Heart left ventricle (tissue), 16 donors: ENCODE results near the gene CCDC167. TPM values are rescaled to one million over a fixed set of nuclear protein-coding genes. Genes with fewer than 3 reads are reported as not detected.

Experiments used
- ATAC-seq, 4 donors: fragments of 200-7000 bp; cut with Tn5 transposase; one replicate each; pipeline ENCODE4 v1.9.1; 2020 to 2022; ENCODE audit warnings: moderate library complexity in 4 of 4, mild to moderate bottlenecking in 3 of 4, moderate number of reproducible peaks in 1 of 4
- DNase-seq, 5 donors: peaks; one replicate each; pipeline ENCODE4 v3.0.0-alpha.2; 2020
- H3K27ac ChIP-seq, 12 donors: fragments of 200-600 bp; sonication (generic) in 4 of 12; one replicate each; pipeline versions ENCODE4 v1.5.0 to v1.8.0; 2016 to 2022; ENCODE audit warnings: mild to moderate bottlenecking in 2 of 12
- H3K27me3 ChIP-seq, 9 donors: fragments of 200-600 bp; sonication (generic) in 2 of 9; one replicate each; pipeline versions ENCODE4 v1.5.1 to v1.8.0; 2016 to 2022; ENCODE audit warnings: mild to moderate bottlenecking in 3 of 9
- H3K36me3 ChIP-seq, 9 donors: fragments of 200-600 bp; sonication (generic) in 2 of 9; one replicate each; pipeline versions ENCODE4 v1.5.0 to v1.8.0; 2018 to 2022; ENCODE audit warnings: mild to moderate bottlenecking in 2 of 9
- H3K4me1 ChIP-seq, 12 donors: fragments of 200-600 bp; sonication (generic) in 4 of 12; one replicate each; pipeline versions ENCODE4 v1.5.0 to v1.8.0; 2016 to 2022; ENCODE audit warnings: mild to moderate bottlenecking in 3 of 12
- H3K4me3 ChIP-seq, 12 donors: fragments of 200-600 bp; sonication (generic) in 4 of 12; one replicate each; pipeline versions ENCODE4 v1.5.0 to v1.8.0; 2017 to 2022; ENCODE audit warnings: mild to moderate bottlenecking in 9 of 12, moderate library complexity in 4 of 12
- H3K9me3 ChIP-seq, 12 donors: fragments of 200-600 bp; sonication (generic) in 4 of 12; one replicate each; pipeline versions ENCODE4 v1.5.0 to v1.8.0; 2016 to 2022; ENCODE audit warnings: mild to moderate bottlenecking in 1 of 12
- POLR2A ChIP-seq, 2 donors: fragments of 450-650 bp; IDR thresholded peaks; one replicate each; pipeline ENCODE4 v1.6.1; 2017; ENCODE audit warnings: antibody characterized with exemption in 2 of 2, mild to moderate bottlenecking in 2 of 2, moderate library complexity in 2 of 2
- WGBS, 4 donors: extraction: QIAGEN DNeasy Blood & Tissue Kit in 2 of 4; methylation state at CpG; one replicate each; pipeline versions ENCODE4 v1.1.5 to v1.1.7; 2013 to 2018; 5-methylcytosine and 5-hydroxymethylcytosine counted together
- intact Hi-C, 10 donors: fragments of 100-400 bp; cut with DNase I; formaldehyde crosslinking; loops; one replicate each; pipeline versions ENCODE4 v1.11.1 to v1.14.2; 2022
- polyA plus RNA-seq, 2 donors: library from polyadenylated mRNA; stranded (reverse); fragments of 200-250 nt; gene quantifications; one replicate each; pipeline ENCODE4 v1.2.3, GENCODE V29; 2013
- total RNA-seq, 9 donors: library from RNA; depleted of rRNA in 2 of 9; stranded (reverse); fragments of >200 nt in 2 of 9; fragmentation: NEBNext Ultra II Directional in 3 of 9; extraction: Animal tissue kit (Norgen Biotek cat#: 25700) in 3 of 9; gene quantifications; one replicate each; pipeline versions ENCODE4 v1.1.0 to v1.2.4, GENCODE V29; 2016 to 2023
- TF ChIP-seq, protein P1 (sequence below), 12 donors: fragments of 200-600 bp; sonication (generic) in 4 of 12; IDR thresholded peaks; one replicate each; pipeline versions ENCODE4 v1.5.0 to v1.8.0; 2018 to 2022; ENCODE audit warnings: antibody characterized with exemption in 12 of 12, mild to moderate bottlenecking in 5 of 12
- donor health status: ischemic (EF 13 %, LVEDD 7.1; RV severe dilation, severe dysfunction).
- donor health status: healthy with polysubstance abuse.
- donor health status: DM: no; HTN: yes; CAD: no.
- donor health status: DM: no; HTN: no; CAD: no.
- donor health status: ischemic (EF 25% LVEDD 6.9; RV normal size, moderate dysfunction).
- donor health status: ischemic (EF 25% LVEDD 5.7; RV mildly dilated, moderate dysfunction).
- donor health status: healthy.
- donor health status: DM: yes; HTN: yes; CAD: no.
- donor health status: ischemic (EF 35%, LVEDD 5.7; RV mildly dilated, moderate dysfunction).
- donor health status: nonischemic (EF 11% LVEDD 7.7; RV severe dilation, severe dysfunction).
- donor health status: DM: yes; HTN: yes; CAD: no.
- donor health status: PGD.
- donor health status: ischemic (EF 29% LVEDD 5.4; RV normal size, mild dysfunction).
- donor health status: nonischemic (EF 23%, LVEDD 6.1; RV moderate dilation, normal function).

Gene CCDC167
- total and polyA plus RNA-seq, 11 donors: 17.6 to 76.7 (median 27.8) TPM

- Histone ChIP-seq H3K4me3 (no peak overlapping the region), H3K27me3 (no peaks in the 10 kb centered on the region), H3K4me1 (peaks cover 0 to 34% (median 25%) of the 10 kb centered on the region in 12 donors), H3K27ac (no peak overlapping the region), H3K9me3 (no peaks in the 10 kb centered on the region), H3K36me3 (peaks cover 0 to 3% (median 0%) of the 10 kb centered on the region in 9 donors)
- ATAC-seq: no peak
- DNase-seq: no peak
- no peak for TF ChIP-seq POLR2A (IDR thresholded peaks at IDR 0.05)
- TF ChIP-seq, protein P1, sequence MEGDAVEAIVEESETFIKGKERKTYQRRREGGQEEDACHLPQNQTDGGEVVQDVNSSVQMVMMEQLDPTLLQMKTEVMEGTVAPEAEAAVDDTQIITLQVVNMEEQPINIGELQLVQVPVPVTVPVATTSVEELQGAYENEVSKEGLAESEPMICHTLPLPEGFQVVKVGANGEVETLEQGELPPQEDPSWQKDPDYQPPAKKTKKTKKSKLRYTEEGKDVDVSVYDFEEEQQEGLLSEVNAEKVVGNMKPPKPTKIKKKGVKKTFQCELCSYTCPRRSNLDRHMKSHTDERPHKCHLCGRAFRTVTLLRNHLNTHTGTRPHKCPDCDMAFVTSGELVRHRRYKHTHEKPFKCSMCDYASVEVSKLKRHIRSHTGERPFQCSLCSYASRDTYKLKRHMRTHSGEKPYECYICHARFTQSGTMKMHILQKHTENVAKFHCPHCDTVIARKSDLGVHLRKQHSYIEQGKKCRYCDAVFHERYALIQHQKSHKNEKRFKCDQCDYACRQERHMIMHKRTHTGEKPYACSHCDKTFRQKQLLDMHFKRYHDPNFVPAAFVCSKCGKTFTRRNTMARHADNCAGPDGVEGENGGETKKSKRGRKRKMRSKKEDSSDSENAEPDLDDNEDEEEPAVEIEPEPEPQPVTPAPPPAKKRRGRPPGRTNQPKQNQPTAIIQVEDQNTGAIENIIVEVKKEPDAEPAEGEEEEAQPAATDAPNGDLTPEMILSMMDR (IDR thresholded peaks at IDR 0.05): no peak
- WGBS, 4 donors: 85 to 91% (median 88%) methylated on average over 38 of the region's 38 CpGs
- intact Hi-C loops: no loop called here
Observed at GRCh38 chr6:37492991-37493660, 6.6 kb downstream of the CCDC167 start.

- Histone ChIP-seq H3K27me3 (no peaks in the 10 kb centered on the region), H3K9me3 (no peaks in the 10 kb centered on the region), H3K4me3 (no peak overlapping the region), H3K27ac (no peak overlapping the region), H3K4me1 (peaks cover 0 to 37% (median 25%) of the 10 kb centered on the region in 12 donors), H3K36me3 (peaks cover 0 to 7% (median 0%) of the 10 kb centered on the region in 9 donors)
- intact Hi-C loops: no loop called here
- ATAC-seq (no peak), DNase-seq (no peak)
- 61 to 66% (median 64%) methylated on average over 9 of the region's 9 CpGs for WGBS, 4 donors
- TF ChIP-seq, protein P1 (IDR thresholded peaks at IDR 0.05): no peak
- no peak for TF ChIP-seq POLR2A (IDR thresholded peaks at IDR 0.05)
Observed at GRCh38 chr6:37492236-37492972, 7.3 kb downstream of the CCDC167 start.

DNA sequence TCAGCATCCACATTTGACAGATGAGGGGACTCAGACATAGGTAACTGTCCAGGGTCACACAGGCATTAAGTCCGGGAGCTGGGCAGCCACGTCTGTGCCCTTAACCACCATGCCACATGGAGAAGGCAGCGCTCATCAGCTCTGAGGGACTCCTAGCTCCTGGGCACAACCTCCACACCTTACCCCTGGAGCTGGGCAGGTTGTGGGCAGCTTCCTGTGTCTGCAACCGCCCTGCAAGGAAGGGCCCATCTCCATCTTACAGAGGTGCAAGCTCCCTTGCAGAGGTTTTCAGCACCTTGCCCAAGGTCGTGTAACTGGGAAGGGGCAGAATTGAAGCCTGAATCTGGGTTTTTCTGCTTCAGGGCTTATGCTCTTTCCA is 7.9 kb downstream of the CCDC167 start:
- DNase-seq (no peak), ATAC-seq (no peak)
- no peak overlapping the region for H3K4me3 ChIP-seq
- peaks cover 0 to 37% (median 25%) of the 10 kb centered on the region in 12 donors for H3K4me1 ChIP-seq
- 77 to 86% (median 83%) methylated on average over 1 to 5 of the region's 5 CpGs for WGBS, 4 donors
- H3K36me3 ChIP-seq: peaks cover 0 to 7% (median 0%) of the 10 kb centered on the region in 9 donors
- no peaks in the 10 kb centered on the region for H3K27me3 ChIP-seq
- intact Hi-C loops: no loop called here
- no peaks in the 10 kb centered on the region for H3K9me3 ChIP-seq
- H3K27ac ChIP-seq: peak overlapping the region in 1 of 12 donors; percentile 27
- TF ChIP-seq POLR2A (IDR thresholded peaks at IDR 0.05): no peak
- TF ChIP-seq, protein P1 (IDR thresholded peaks at IDR 0.05): no peak

DNA sequence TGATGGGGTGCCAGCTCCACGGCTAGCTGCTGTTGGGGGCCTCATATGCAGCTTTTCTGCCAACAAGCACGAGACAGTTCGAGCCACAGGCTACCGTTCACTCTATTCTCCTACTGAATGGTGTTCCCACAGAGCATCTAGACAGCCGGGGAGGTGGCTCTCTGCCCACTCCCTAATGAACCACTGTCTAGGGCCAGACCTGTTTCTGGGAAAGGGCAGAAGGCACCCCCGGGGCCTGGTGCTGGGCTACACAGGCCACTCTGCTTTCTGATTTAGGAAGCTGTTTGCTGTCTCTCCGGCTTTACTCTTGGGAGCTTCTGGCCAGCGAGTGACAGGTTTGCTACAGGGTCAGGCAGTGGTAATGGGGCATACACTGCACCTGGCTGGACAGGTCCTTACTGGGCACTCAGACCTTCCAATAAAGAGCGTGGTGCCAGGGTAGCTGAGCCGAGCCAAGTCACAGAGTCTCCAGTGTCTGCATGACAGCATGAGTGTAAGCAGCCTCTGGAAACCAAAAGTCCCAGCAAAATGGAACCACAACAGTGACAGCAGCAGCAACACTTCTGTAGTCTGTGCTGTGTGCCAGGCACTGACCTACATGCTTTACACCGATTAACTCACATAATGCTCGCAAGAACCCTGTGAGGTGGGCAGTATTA is 8.4 kb downstream of the CCDC167 start:
- intact Hi-C loops: no loop called here
- Histone ChIP-seq H3K4me3 (no peak overlapping the region), H3K4me1 (peaks cover 0 to 37% (median 25%) of the 10 kb centered on the region in 12 donors), H3K27ac (peak overlapping the region in 2 of 12 donors; percentile 27), H3K36me3 (peaks cover 0 to 7% (median 0%) of the 10 kb centered on the region in 9 donors), H3K9me3 (no peaks in the 10 kb centered on the region), H3K27me3 (no peaks in the 10 kb centered on the region)
- WGBS, 4 donors: 51 to 57% (median 55%) methylated on average over 11 to 12 of the region's 12 CpGs
- ATAC-seq: peak; percentile 18 to 41 (median 33)
- no peak for DNase-seq
- TF ChIP-seq, protein P1 (IDR thresholded peaks at IDR 0.05): no peak
- no peak for TF ChIP-seq POLR2A (IDR thresholded peaks at IDR 0.05)
